Activated CD4-positive, CD25-positive, alpha-beta regulatory T cell treated with anti-CD3 and anti-CD28 coated beads, Interleukin-2, amount 50 U/mL, for 24 hours (primary cell): ENCODE results near the gene LUZP1.
A peak's percentile ranks its signal among the peaks of the same experiment; 100 is the strongest.
"Not testable (repeated sequence)": the region's sequence is repeated elsewhere in the genome, so short reads cannot be mapped to it uniquely, and the experiment has no call there.

Experiments
- ATAC-seq, 2 donors: fragments of 150-1000 bp; cut with Tn5 transposase; one replicate each; pipeline ENCODE4 v1.10.0; 2021; ENCODE audit warnings: mild to moderate bottlenecking in 1 of 2, moderate library complexity in 1 of 2

The LUZP1 gene

GRCh38 chr1:23168445-23169194 lies at the start of gene LUZP1:
Gene LUZP1 (minus strand): TSS chr1:23168856.
- ATAC-seq = peak; percentile 78 to 84

DNA sequence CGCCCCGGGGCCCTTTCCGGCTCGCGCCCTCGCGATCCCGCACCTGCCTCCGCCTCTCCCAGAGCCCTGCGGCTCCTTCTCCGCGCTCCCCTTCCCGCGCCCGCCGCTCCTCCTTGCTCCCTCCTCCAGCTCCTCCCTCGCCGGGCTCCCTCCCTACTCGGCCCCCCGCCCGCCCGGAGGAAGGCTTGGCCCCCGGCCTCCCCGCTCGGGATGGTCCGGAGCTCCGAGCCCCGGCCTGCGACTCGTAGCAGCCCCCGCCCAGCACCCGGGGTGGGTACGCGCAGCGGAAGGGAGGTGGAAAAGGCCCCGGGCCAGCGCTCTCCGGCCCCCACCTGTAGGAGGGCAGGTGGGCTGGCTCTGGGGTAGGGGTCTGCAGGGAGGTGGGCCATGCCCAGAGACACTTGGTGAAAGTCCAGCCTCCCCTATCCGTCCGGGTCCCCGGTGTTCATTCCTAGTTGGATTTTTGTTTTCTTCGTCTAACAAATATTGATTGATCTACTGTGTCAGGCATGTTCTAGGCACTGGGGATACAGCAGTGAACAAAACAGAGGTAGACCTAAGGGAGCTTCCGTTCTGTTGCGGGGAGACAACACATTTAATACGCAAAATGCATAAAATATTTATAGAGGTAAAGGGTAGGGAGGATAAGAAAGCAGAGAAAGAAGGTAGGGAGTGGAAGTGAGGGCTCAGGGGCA lies 48.9 kb upstream of the LUZP1 start, which contains the start of gene HTR1D:
TSS of gene HTR1D (minus strand) at position 82 of the 695 bp plus-strand sequence. CDS start 23,283 bp downstream, outside the sequence.
- no peak for ATAC-seq

DNA sequence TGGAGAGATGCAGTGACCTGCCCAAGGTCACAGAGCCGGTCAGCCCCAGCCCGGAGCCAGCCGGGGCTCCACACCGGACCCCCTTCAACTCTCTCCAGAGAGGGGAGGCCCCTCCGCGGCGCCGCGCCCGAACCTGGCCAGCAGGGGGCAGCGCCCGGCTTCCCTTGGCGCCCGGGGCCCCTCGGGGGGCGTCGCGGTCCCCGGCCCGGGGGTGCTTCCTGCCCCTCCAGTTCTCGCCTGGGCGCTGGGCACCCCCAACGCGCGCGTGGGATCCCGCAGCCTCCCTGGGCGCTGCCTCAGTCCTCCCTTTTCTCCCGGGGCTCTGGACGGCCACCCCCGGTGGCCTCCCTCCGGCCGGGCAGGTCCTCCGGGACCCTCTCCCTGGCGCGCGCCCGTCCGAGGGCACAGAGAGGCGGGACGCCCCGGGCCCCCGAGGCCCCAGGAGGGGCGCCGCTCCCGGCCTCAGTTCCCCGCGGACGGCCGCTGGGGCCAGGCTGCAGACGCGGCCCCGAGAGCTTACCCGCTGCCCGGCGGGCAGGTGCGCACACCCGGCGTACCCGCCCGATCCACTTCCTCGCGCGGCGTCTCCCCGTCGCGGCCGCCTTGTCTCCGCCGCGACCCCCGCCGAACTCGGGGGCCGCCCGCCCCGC lies 48.2 kb upstream of the LUZP1 start:
- peak; percentile 36 to 48 for ATAC-seq

- no peak for ATAC-seq
Observed at GRCh38 chr1:23215751-23216449, 47.2 kb upstream of the LUZP1 start.

- no peak for ATAC-seq
Observed at GRCh38 chr1:23215291-23215690, 46.6 kb upstream of the LUZP1 start.

- ATAC-seq = no peak
Observed at GRCh38 chr1:23214640-23215039, 46.0 kb upstream of the LUZP1 start.

GRCh38 chr1:23211955-23212354 lies 43.3 kb upstream of the LUZP1 start:
- no peak for ATAC-seq

- ATAC-seq = no peak
Observed at GRCh38 chr1:23210963-23211362, 42.3 kb upstream of the LUZP1 start.

- no peak for ATAC-seq
Observed at GRCh38 chr1:23210351-23210785, 41.7 kb upstream of the LUZP1 start.

GRCh38 chr1:23209770-23210169 lies 41.1 kb upstream of the LUZP1 start:
- ATAC-seq = no peak

GRCh38 chr1:23208527-23208926 lies 39.9 kb upstream of the LUZP1 start:
- no peak for ATAC-seq

- ATAC-seq = not testable (repeated sequence)
Observed at GRCh38 chr1:23207733-23208132, 39.1 kb upstream of the LUZP1 start.

GRCh38 chr1:23202263-23202749 lies 33.6 kb upstream of the LUZP1 start:
- no peak for ATAC-seq

DNA sequence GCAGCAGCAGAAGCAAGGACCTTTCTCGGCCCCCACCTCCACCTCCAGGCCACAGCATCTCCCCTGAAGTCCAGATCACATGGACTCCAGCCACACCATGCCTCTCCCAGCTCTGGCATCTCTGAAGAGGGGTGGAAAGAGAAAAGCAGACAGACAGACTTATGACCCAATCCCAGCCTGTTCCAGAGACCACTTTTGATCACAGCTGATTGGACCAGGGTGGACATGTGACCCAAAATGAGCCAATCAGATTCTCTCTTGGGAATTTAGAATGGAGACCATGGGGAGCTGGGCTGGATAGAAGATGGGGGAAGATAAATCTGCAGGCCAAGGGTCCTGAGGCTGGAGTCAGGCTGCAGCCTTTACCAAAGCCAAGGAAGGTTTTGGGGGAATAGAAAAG lies 32.2 kb upstream of the LUZP1 start:
- no peak for ATAC-seq

GRCh38 chr1:23198373-23198772 lies 29.7 kb upstream of the LUZP1 start:
- ATAC-seq = no peak

DNA sequence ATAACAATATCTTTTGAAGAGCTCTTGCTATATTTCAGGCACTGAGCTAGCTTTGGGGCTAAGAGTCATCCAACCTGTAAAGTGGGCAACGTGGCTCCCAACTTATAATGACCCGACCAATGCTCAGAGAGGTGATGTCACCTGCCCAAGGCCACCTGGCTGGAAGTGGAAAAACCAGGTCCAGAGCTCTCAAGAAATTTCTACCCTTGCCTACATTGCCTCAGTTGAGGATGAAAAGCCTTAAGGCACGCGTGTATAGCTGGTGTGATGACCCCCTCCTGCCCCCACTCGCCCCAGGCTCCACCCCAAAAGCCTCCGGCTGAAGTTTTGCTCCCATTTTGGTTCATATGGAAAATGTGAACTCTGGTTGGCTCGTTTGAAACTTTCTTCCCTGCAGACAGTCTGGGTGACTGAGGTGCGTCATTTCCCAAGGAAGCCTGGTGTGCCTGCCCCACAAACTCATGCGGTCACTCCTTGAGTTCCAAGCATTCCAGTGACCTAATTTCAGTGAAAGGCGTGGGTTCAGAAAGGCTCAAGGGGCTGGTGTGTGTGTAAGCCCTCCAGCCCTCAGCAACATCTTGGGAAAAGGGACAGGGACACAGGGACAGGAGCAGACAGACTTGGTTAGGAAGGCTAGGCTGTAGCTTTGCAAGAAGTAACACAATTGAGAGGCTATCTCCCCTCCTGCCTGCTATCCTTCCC lies 28.1 kb upstream of the LUZP1 start:
- no peak for ATAC-seq

- ATAC-seq = no peak
Observed at GRCh38 chr1:23194119-23194984, 25.7 kb upstream of the LUZP1 start.

GRCh38 chr1:23193391-23194118 lies 24.9 kb upstream of the LUZP1 start:
- no peak for ATAC-seq

- ATAC-seq = no peak
Observed at GRCh38 chr1:23191199-23191598, 22.5 kb upstream of the LUZP1 start.

DNA sequence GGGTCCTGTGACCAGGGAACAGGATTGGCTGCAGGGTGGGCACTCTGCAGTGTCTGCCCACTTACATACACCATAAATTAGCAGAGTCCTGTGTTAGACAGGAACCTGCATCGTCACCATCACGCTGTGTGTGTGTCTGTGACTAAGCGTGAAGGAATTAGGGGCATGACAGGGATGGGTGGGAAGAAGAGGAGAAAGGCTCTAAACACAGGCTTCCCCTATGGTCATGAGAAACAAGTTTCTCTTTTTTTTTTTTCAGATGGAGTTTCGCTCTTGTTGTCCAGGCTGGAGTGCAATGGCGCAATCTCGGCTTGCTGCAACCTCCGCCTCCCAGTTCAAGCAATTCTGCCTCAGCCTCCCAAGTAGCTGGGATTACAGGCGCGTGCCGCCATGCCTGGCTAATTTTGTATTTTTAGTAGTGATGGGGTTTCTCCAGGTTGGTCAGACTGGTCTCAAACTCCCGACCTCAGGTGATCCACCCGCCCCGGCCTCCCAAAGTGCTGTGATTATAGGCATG lies 20.3 kb upstream of the LUZP1 start:
- ATAC-seq = not testable (repeated sequence)
